Brain microvascular endothelial cell (primary cell): ENCODE measurements around the gene NEK2.

Experiments
- DNase-seq: peaks from one replicate; pipeline ENCODE4 v3.0.0-alpha.2; 2020
- H3K27ac ChIP-seq: fragments of 250-450 bp; sonication (Bioruptor Pico); 2 replicates; pipeline ENCODE4 v1.5.1; 2020; ENCODE audit warnings: mild to moderate bottlenecking, moderate library complexity
- H3K27me3 ChIP-seq: fragments of 250-450 bp; sonication (Bioruptor Pico); replicated peaks from 2 replicates; pipeline ENCODE4 v1.5.1; 2020; ENCODE audit warnings: mild to moderate bottlenecking
- H3K36me3 ChIP-seq: fragments of 250-450 bp; sonication (Bioruptor Pico); replicated peaks from 2 replicates; pipeline ENCODE4 v1.5.1; 2020; ENCODE audit warnings: mild to moderate bottlenecking
- H3K4me3 ChIP-seq: 2 replicates; pipeline ENCODE4 v1.5.1; 2011; ENCODE audit warnings: low read depth, mild to moderate bottlenecking, control low read depth, low read length, moderate library complexity
- CTCF ChIP-seq: IDR thresholded peaks from 2 replicates; pipeline ENCODE4 v1.5.1; 2011; ENCODE audit warnings: low read depth, mild to moderate bottlenecking, moderate library complexity, low read length, control low read depth, inconsistent platforms; ENCODE audit errors: missing control alignments
- in situ Hi-C: cut with HindIII; loops from 2 replicates; pipeline ENCODE4 v1.10.0; 2017; ENCODE audit warnings: low sequenced_read_pairs, low pct_ligation_motif_present

Gene NEK2

GRCh38 chr1:211623515-211623914, 51.9 kb downstream of the NEK2 start:
- in situ Hi-C loops, result no loop called here
- H3K27ac ChIP-seq, result no peak overlapping the region
- no peaks in the 10 kb centered on the region for H3K36me3 ChIP-seq
- H3K4me3 ChIP-seq, result no peak overlapping the region
- no peak for TF ChIP-seq CTCF
- H3K27me3 ChIP-seq, result no peaks in the 10 kb centered on the region
- DNase-seq, result no peak

- in situ Hi-C loops, result no loop called here
- H3K27ac ChIP-seq, result no peak overlapping the region
- H3K4me3 ChIP-seq, result no peak overlapping the region
- no peak for TF ChIP-seq CTCF
- H3K27me3 ChIP-seq, result no peaks in the 10 kb centered on the region
- H3K36me3 ChIP-seq, result no peaks in the 10 kb centered on the region
- DNase-seq, result no peak
Observed at GRCh38 chr1:211621447-211622198, 53.8 kb downstream of the NEK2 start.

- Histone ChIP-seq H3K27ac (no peak overlapping the region), H3K27me3 (no peaks in the 10 kb centered on the region), H3K36me3 (no peaks in the 10 kb centered on the region), H3K4me3 (no peak overlapping the region)
- TF ChIP-seq CTCF, result no peak
- in situ Hi-C loops, result no loop called here
- no peak for DNase-seq
Observed at GRCh38 chr1:211620097-211620496, 55.3 kb downstream of the NEK2 start.

GRCh38 chr1:211619033-211619996, 56.1 kb downstream of the NEK2 start:
- Histone ChIP-seq H3K27me3 (no peaks in the 10 kb centered on the region), H3K4me3 (no peak overlapping the region), H3K36me3 (no peaks in the 10 kb centered on the region), H3K27ac (no peak overlapping the region)
- in situ Hi-C loops, result no loop called here
- TF ChIP-seq CTCF, result no peak
- no peak for DNase-seq

- no peak overlapping the region for H3K4me3 ChIP-seq
- H3K27ac ChIP-seq, result no peak overlapping the region
- no peak for DNase-seq
- no peaks in the 10 kb centered on the region for H3K27me3 ChIP-seq
- H3K36me3 ChIP-seq, result no peaks in the 10 kb centered on the region
- in situ Hi-C loops, result no loop called here
- TF ChIP-seq CTCF, result no peak
Observed at GRCh38 chr1:211616965-211617297, 58.5 kb downstream of the NEK2 start.
